Astrocyte of the hippocampus (primary cell): Measurements from ENCODE around the gene HNRNPM.
A peak's percentile ranks its signal among the peaks of the same experiment; 100 is the strongest.

Experiments used
- DNase-seq: peaks from one replicate; pipeline ENCODE4 v3.0.0; 2011; ENCODE audit warnings: low read depth, low spot score

HNRNPM gene

GRCh38 chr19:8485561-8486371, 41.0 kb downstream of the HNRNPM start:
- no peak for DNase-seq

- no peak for DNase-seq
Measured at GRCh38 chr19:8486661-8487136, 41.9 kb downstream of the HNRNPM start.

GRCh38 chr19:8487137-8487851, 42.5 kb downstream of the HNRNPM start:
- no peak for DNase-seq

GRCh38 chr19:8488365-8488764, 43.6 kb downstream of the HNRNPM start:
- DNase-seq = no peak

GRCh38 chr19:8489561-8490394, 45.0 kb downstream of the HNRNPM start:
- DNase-seq = no peak

- DNase-seq = no peak
Measured at GRCh38 chr19:8490395-8490760, 45.6 kb downstream of the HNRNPM start.

GRCh38 chr19:8490873-8491272, 46.1 kb downstream of the HNRNPM start:
- no peak for DNase-seq

GRCh38 chr19:8491574-8491973, 46.8 kb downstream of the HNRNPM start:
- no peak for DNase-seq

- DNase-seq = no peak
Measured at GRCh38 chr19:8494158-8494557, 49.4 kb downstream of the HNRNPM start.

GRCh38 chr19:8498295-8498694, 53.5 kb downstream of the HNRNPM start:
- DNase-seq = no peak

GRCh38 chr19:8499048-8499833, 54.5 kb downstream of the HNRNPM start:
- no peak for DNase-seq

GRCh38 chr19:8500158-8500557, 55.4 kb downstream of the HNRNPM start:
- DNase-seq = no peak

GRCh38 chr19:8501516-8501915, 56.7 kb downstream of the HNRNPM start:
- DNase-seq = no peak

GRCh38 chr19:8501981-8502380, 57.2 kb downstream of the HNRNPM start:
- no peak for DNase-seq

- DNase-seq = no peak
Measured at GRCh38 chr19:8503510-8503909, 58.7 kb downstream of the HNRNPM start.

GRCh38 chr19:8504171-8504570, 59.4 kb downstream of the HNRNPM start:
- DNase-seq = no peak

GRCh38 chr19:8504919-8505318, 60.1 kb downstream of the HNRNPM start:
- DNase-seq = no peak

- DNase-seq = peak; percentile 91
Measured at GRCh38 chr19:8505680-8506401, 61.1 kb downstream of the HNRNPM start.

- no peak for DNase-seq
Measured at GRCh38 chr19:8506402-8506957, 61.7 kb downstream of the HNRNPM start.

GRCh38 chr19:8510589-8511115, 65.9 kb downstream of the HNRNPM start:
- no peak for DNase-seq
